ENCODE measurements around the gene GALNTL6.

DNA sequence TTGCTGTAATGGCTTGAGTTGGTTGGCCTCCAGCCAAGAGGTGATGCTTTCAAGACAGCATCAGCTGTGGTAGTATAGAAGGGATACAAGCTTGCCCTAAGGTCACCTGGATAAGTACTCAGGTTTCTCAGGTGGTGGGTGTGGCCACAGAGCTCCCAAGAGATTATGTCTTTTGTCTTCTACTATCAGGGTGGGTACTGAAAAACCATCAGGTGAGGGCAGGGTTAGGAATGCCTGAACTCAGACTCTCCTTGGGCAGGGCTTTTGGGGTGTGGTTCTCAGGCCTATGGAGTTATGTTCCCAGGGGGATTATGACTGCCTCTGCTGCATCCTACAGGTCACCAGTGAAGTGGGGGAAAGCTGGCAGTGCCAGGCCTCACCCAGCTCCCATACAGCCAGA is 700.8 kb downstream of the GALNTL6 start:
- TF ChIP-seq EZH2phosphoT487 (conservative IDR thresholded peaks at IDR 0.05; ENCODE audit: low read length), result no peak
- TF ChIP-seq, protein P1, sequence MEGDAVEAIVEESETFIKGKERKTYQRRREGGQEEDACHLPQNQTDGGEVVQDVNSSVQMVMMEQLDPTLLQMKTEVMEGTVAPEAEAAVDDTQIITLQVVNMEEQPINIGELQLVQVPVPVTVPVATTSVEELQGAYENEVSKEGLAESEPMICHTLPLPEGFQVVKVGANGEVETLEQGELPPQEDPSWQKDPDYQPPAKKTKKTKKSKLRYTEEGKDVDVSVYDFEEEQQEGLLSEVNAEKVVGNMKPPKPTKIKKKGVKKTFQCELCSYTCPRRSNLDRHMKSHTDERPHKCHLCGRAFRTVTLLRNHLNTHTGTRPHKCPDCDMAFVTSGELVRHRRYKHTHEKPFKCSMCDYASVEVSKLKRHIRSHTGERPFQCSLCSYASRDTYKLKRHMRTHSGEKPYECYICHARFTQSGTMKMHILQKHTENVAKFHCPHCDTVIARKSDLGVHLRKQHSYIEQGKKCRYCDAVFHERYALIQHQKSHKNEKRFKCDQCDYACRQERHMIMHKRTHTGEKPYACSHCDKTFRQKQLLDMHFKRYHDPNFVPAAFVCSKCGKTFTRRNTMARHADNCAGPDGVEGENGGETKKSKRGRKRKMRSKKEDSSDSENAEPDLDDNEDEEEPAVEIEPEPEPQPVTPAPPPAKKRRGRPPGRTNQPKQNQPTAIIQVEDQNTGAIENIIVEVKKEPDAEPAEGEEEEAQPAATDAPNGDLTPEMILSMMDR (IDR thresholded peaks at IDR 0.05; ENCODE audit: insufficient read depth, low read length, poor library complexity, severe bottlenecking), result no peak
